SK-N-SH treated with all-trans-retinoic acid at 6 μM for 48 hours (cell line): ENCODE results near the gene RAB8A.

ENCODE experiments used
- ARNTL ChIP-seq: fragments of 450-650 bp; formaldehyde crosslinking; IDR thresholded peaks from 2 replicates; pipeline ENCODE4 v1.5.0; 2020; ENCODE audit warnings: low read depth, mild to moderate bottlenecking, moderate library complexity, borderline replicate concordance
- BACH2 ChIP-seq: fragments of 250-450 bp; sonication (Bioruptor Pico); IDR thresholded peaks from 2 replicates; pipeline ENCODE4 v1.9.0; 2021; ENCODE audit warnings: mild to moderate bottlenecking, borderline replicate concordance
- CSDC2 ChIP-seq: fragments of 250-450 bp; sonication (Bioruptor Pico); IDR thresholded peaks from 2 replicates; pipeline ENCODE4 v1.5.0; 2020; ENCODE audit warnings: mild to moderate bottlenecking, moderate library complexity
- ESRRG ChIP-seq: fragments of 250-450 bp; sonication (Bioruptor Pico); IDR thresholded peaks from 2 replicates; pipeline ENCODE4 v1.6.1; 2021; ENCODE audit warnings: mild to moderate bottlenecking
- PPARA ChIP-seq: fragments of 250-450 bp; sonication (Bioruptor Pico); IDR thresholded peaks from 2 replicates; pipeline ENCODE4 v1.5.0; 2020; ENCODE audit warnings: mild to moderate bottlenecking, borderline replicate concordance
- RARB ChIP-seq: fragments of 250-450 bp; sonication (Bioruptor Pico); IDR thresholded peaks from 2 replicates; pipeline ENCODE4 v1.8.0; 2021; ENCODE audit warnings: mild to moderate bottlenecking, moderate library complexity
- SNAI2 ChIP-seq: fragments of 250-450 bp; sonication (Bioruptor Pico); IDR thresholded peaks from 2 replicates; pipeline ENCODE4 v1.5.0; 2020; ENCODE audit warnings: mild to moderate bottlenecking, moderate library complexity
- TCF4 ChIP-seq: fragments of 250-450 bp; sonication (Bioruptor Pico); IDR thresholded peaks from 2 replicates; pipeline ENCODE4 v1.8.0; 2021; ENCODE audit warnings: mild to moderate bottlenecking, moderate library complexity, borderline replicate concordance
- ZC3H10 ChIP-seq: fragments of 250-450 bp; sonication (Bioruptor Pico); IDR thresholded peaks from 2 replicates; pipeline ENCODE4 v1.5.1; 2021; ENCODE audit warnings: mild to moderate bottlenecking, moderate library complexity
- ZFP3 ChIP-seq: fragments of 250-450 bp; sonication (Bioruptor Pico); IDR thresholded peaks from 2 replicates; pipeline ENCODE4 v1.5.0; 2020; ENCODE audit warnings: mild to moderate bottlenecking, moderate library complexity
- TF ChIP-seq, protein P1 (sequence below): fragments of 250-450 bp; sonication (Bioruptor Pico); IDR thresholded peaks from 2 replicates; pipeline ENCODE4 v1.8.0; 2020; ENCODE audit warnings: mild to moderate bottlenecking, moderate library complexity, borderline replicate concordance
- TF ChIP-seq, protein P2 (sequence below): fragments of 250-450 bp; sonication (Bioruptor Pico); IDR thresholded peaks from 2 replicates; pipeline ENCODE4 v1.5.1; 2020; ENCODE audit warnings: low read depth, mild to moderate bottlenecking, moderate library complexity
- TF ChIP-seq, protein P3 (sequence below): fragments of 250-450 bp; sonication (Bioruptor Pico); IDR thresholded peaks from 2 replicates; pipeline ENCODE4 v1.5.0; 2020; ENCODE audit warnings: mild to moderate bottlenecking, moderate library complexity
- TF ChIP-seq, protein P4 (sequence below): fragments of 250-450 bp; sonication (Bioruptor Pico); IDR thresholded peaks from 2 replicates; pipeline ENCODE4 v1.8.0; 2021; ENCODE audit warnings: low read depth, mild to moderate bottlenecking, moderate library complexity, borderline replicate concordance

DNA sequence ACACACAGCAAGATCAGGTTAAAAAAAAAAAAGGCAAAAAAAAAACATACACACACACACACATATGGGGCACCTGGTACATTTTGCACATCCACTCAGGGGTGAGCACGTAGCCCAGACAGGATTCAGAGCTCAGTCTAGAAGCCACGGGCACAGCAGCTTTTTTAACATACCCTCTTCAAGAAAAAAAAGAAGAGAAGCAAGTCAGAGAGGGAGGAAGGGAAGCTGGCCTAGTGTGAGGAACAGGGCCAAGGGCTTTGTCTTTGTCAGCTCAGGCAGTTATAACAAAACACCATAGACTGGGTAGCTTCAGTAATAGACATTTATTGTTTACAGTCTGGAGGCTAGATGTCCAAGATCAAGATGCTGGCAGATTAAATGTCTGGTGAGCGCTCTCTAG lies 37.7 kb upstream of the RAB8A start:
- TF ChIP-seq ESRRG (CRISPR knock-in tag) (no peak), TCF4 (CRISPR knock-in tag) (no peak), PPARA (CRISPR knock-in tag) (no peak), CSDC2 (CRISPR knock-in tag) (no peak), ARNTL (no peak), SNAI2 (CRISPR knock-in tag) (no peak), ZC3H10 (CRISPR knock-in tag) (no peak), ZFP3 (CRISPR knock-in tag) (no peak), RARB (CRISPR knock-in tag) (no peak), BACH2 (CRISPR knock-in tag) (no peak)
- TF ChIP-seq, protein P1, sequence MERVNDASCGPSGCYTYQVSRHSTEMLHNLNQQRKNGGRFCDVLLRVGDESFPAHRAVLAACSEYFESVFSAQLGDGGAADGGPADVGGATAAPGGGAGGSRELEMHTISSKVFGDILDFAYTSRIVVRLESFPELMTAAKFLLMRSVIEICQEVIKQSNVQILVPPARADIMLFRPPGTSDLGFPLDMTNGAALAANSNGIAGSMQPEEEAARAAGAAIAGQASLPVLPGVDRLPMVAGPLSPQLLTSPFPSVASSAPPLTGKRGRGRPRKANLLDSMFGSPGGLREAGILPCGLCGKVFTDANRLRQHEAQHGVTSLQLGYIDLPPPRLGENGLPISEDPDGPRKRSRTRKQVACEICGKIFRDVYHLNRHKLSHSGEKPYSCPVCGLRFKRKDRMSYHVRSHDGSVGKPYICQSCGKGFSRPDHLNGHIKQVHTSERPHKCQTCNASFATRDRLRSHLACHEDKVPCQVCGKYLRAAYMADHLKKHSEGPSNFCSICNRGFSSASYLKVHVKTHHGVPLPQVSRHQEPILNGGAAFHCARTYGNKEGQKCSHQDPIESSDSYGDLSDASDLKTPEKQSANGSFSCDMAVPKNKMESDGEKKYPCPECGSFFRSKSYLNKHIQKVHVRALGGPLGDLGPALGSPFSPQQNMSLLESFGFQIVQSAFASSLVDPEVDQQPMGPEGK (CRISPR knock-in tag): no peak
- TF ChIP-seq, protein P2, sequence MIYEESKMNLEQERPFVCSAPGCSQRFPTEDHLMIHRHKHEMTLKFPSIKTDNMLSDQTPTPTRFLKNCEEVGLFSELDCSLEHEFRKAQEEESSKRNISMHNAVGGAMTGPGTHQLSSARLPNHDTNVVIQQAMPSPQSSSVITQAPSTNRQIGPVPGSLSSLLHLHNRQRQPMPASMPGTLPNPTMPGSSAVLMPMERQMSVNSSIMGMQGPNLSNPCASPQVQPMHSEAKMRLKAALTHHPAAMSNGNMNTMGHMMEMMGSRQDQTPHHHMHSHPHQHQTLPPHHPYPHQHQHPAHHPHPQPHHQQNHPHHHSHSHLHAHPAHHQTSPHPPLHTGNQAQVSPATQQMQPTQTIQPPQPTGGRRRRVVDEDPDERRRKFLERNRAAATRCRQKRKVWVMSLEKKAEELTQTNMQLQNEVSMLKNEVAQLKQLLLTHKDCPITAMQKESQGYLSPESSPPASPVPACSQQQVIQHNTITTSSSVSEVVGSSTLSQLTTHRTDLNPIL (CRISPR knock-in tag): no peak
- TF ChIP-seq, protein P3, sequence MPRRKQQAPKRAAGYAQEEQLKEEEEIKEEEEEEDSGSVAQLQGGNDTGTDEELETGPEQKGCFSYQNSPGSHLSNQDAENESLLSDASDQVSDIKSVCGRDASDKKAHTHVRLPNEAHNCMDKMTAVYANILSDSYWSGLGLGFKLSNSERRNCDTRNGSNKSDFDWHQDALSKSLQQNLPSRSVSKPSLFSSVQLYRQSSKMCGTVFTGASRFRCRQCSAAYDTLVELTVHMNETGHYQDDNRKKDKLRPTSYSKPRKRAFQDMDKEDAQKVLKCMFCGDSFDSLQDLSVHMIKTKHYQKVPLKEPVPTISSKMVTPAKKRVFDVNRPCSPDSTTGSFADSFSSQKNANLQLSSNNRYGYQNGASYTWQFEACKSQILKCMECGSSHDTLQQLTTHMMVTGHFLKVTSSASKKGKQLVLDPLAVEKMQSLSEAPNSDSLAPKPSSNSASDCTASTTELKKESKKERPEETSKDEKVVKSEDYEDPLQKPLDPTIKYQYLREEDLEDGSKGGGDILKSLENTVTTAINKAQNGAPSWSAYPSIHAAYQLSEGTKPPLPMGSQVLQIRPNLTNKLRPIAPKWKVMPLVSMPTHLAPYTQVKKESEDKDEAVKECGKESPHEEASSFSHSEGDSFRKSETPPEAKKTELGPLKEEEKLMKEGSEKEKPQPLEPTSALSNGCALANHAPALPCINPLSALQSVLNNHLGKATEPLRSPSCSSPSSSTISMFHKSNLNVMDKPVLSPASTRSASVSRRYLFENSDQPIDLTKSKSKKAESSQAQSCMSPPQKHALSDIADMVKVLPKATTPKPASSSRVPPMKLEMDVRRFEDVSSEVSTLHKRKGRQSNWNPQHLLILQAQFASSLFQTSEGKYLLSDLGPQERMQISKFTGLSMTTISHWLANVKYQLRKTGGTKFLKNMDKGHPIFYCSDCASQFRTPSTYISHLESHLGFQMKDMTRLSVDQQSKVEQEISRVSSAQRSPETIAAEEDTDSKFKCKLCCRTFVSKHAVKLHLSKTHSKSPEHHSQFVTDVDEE (CRISPR knock-in tag): no peak
- TF ChIP-seq, protein P4, sequence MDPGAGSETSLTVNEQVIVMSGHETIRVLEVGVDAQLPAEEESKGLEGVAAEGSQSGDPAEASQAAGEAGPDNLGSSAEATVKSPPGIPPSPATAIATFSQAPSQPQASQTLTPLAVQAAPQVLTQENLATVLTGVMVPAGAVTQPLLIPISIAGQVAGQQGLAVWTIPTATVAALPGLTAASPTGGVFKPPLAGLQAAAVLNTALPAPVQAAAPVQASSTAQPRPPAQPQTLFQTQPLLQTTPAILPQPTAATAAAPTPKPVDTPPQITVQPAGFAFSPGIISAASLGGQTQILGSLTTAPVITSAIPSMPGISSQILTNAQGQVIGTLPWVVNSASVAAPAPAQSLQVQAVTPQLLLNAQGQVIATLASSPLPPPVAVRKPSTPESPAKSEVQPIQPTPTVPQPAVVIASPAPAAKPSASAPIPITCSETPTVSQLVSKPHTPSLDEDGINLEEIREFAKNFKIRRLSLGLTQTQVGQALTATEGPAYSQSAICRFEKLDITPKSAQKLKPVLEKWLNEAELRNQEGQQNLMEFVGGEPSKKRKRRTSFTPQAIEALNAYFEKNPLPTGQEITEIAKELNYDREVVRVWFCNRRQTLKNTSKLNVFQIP (CRISPR knock-in tag): no peak
